K562 (cell line): Measurements from ENCODE around the gene SHB. TPM values are rescaled to one million over a fixed set of nuclear protein-coding genes. Genes with fewer than 3 reads are reported as not detected.

ENCODE experiments used
- ATAC-seq: fragments of 200-7000 bp; cut with Tn5 transposase; 3 replicates; pipeline ENCODE4 v1.9.1; 2020; ENCODE audit warnings: moderate library complexity
- BruUV-seq: library from RNA; stranded (reverse); fragments of 400-500 nt; replicated peaks from 2 replicates; lab custom pipeline; 2021; lab: Mats Ljungman, UMichigan
- CTCF ChIA-PET: fragments of 300-600 bp; formaldehyde crosslinking; extraction: SDS; loops from one replicate; lab custom pipeline; 2021; ENCODE audit warnings: low intra/inter-chr PET ratio; lab: Yijun Ruan, JAX
- POLR2A ChIA-PET: fragments of 300-600, 350-650 bp; sonication (Branson Sonifier 250); formaldehyde crosslinking; extraction: SDS; loops from one replicate; lab custom pipeline; 2021; ENCODE audit warnings: antibody characterized with exemption, inconsistent platforms; lab: Yijun Ruan, JAX
- DNase-seq, 4 experiments: peaks; one replicate each; pipeline versions ENCODE4 v3.0.0 to v3.0.0-alpha.2; 2011 to 2018; ENCODE audit warnings: low spot score in 3 of 4, mixed read lengths in 3 of 4; ENCODE audit errors: extremely low read depth in 1 of 4
- FAIRE-seq: peaks from 2 replicates; lab custom pipeline; 2011; peaks lifted over from hg19 to GRCh38; lab: Jason Lieb, UNC
- H2AFZ ChIP-seq: 2 replicates; pipeline ENCODE4 v1.6.0; 2011; ENCODE audit warnings: low read depth, low read length, control low read depth, inconsistent platforms
- H3K27ac ChIP-seq: fragments of 200-600 bp; 3 replicates; pipeline ENCODE4 v1.8.0; 2011; ENCODE audit warnings: low read depth, mild to moderate bottlenecking, control low read depth, inconsistent platforms, low read length, moderate library complexity, mixed read lengths; ENCODE audit errors: extremely low read depth
- H3K27me3 ChIP-seq, 2 experiments: fragments of 300-600 bp in 1 of 2; 2 replicates in 1 of 2; 3 replicates in 1 of 2; pipeline versions ENCODE4 v1.6.0 to v1.8.0; 2011; ENCODE audit warnings: inconsistent platforms in 2 of 2, low read length in 2 of 2, mild to moderate bottlenecking in 1 of 2, mixed read lengths in 1 of 2, moderate library complexity in 1 of 2; ENCODE audit not compliant: control insufficient read depth in 2 of 2, insufficient read depth in 2 of 2
- H3K36me3 ChIP-seq: fragments of 300-600 bp; 3 replicates; pipeline ENCODE4 v1.8.0; 2011; ENCODE audit warnings: mild to moderate bottlenecking, low read length, inconsistent platforms; ENCODE audit not compliant: control insufficient read depth, insufficient read depth
- H3K4me1 ChIP-seq, 2 experiments: fragments of 200-600 bp in 1 of 2; replicated peaks in 1 of 2; 2 replicates in 1 of 2; 3 replicates in 1 of 2; pipeline versions ENCODE4 v1.5.1 to v1.8.0; 2011; ENCODE audit warnings: inconsistent platforms in 2 of 2, low read length in 2 of 2, mild to moderate bottlenecking in 1 of 2, mixed read lengths in 1 of 2, moderate library complexity in 1 of 2; ENCODE audit not compliant: control insufficient read depth in 2 of 2, insufficient read depth in 2 of 2
- H3K4me2 ChIP-seq: 2 replicates; pipeline ENCODE4 v1.6.1; 2011; ENCODE audit warnings: low read length, control low read depth, inconsistent platforms, mixed read lengths; ENCODE audit not compliant: insufficient read depth
- H3K4me3 ChIP-seq: fragments of 200-600 bp; sonication (generic), shearing (Covaris generic); 2 replicates; pipeline ENCODE4 v1.5.1; 2016; ENCODE audit warnings: control low read depth, inconsistent platforms
- H3K79me2 ChIP-seq: fragments of 200-600 bp; 3 replicates; pipeline ENCODE4 v1.8.0; 2011; ENCODE audit warnings: low read length, inconsistent platforms; ENCODE audit not compliant: control insufficient read depth, insufficient read depth
- H3K9ac ChIP-seq, 2 experiments: 2 replicates each; pipeline versions ENCODE4 v1.6.0 to v1.6.1; 2011; ENCODE audit warnings: low read depth in 2 of 2, low read length in 2 of 2, control low read depth in 1 of 2, inconsistent platforms in 1 of 2, mild to moderate bottlenecking in 1 of 2, mixed read lengths in 1 of 2; ENCODE audit not compliant: insufficient read depth in 1 of 2
- H3K9me1 ChIP-seq: one replicate; pipeline ENCODE4 v1.6.0; 2011; ENCODE audit warnings: inconsistent platforms, mild to moderate bottlenecking, low read length, moderate library complexity; ENCODE audit not compliant: control insufficient read depth, insufficient read depth
- H3K9me3 ChIP-seq: replicated peaks from 2 replicates; pipeline ENCODE4 v1.5.1; 2011; ENCODE audit warnings: low read depth, low read length, inconsistent platforms; ENCODE audit not compliant: control insufficient read depth, insufficient read depth
- H4K20me1 ChIP-seq: replicated peaks from 2 replicates; pipeline ENCODE4 v1.6.1; 2011; ENCODE audit warnings: low read length, inconsistent platforms, mixed read lengths; ENCODE audit not compliant: control insufficient read depth, insufficient read depth
- CHD4 ChIP-seq: fragments of 200-600 bp; sonication (generic); IDR thresholded peaks from 3 replicates; pipeline ENCODE4 v1.6.1; 2012; ENCODE audit warnings: low read depth, mild to moderate bottlenecking, mixed read lengths, low read length, inconsistent platforms; ENCODE audit not compliant: insufficient read depth, insufficient replicate concordance, poor library complexity, severe bottlenecking
- CTBP1 ChIP-seq: fragments of 450-650 bp; IDR thresholded peaks from 2 replicates; pipeline ENCODE4 v1.6.1; 2016; ENCODE audit warnings: borderline replicate concordance
- NFYB ChIP-seq: IDR thresholded peaks from 2 replicates; pipeline ENCODE4 v1.6.1; 2011; ENCODE audit warnings: mild to moderate bottlenecking, moderate library complexity; ENCODE audit not compliant: insufficient read length; ENCODE audit errors: extremely low read depth
- RAD51 ChIP-seq: fragments of 450-650 bp; IDR thresholded peaks from 2 replicates; pipeline ENCODE4 v1.7.1; 2016; ENCODE audit warnings: low read depth, mild to moderate bottlenecking, borderline replicate concordance
- SPI1 ChIP-seq: IDR thresholded peaks from 2 replicates; pipeline ENCODE4 v1.6.1; 2011; ENCODE audit warnings: low read depth, low read length, control low read depth, borderline replicate concordance
- TBL1XR1 ChIP-seq, 2 experiments: IDR thresholded peaks; 2 replicates each; pipeline ENCODE4 v1.6.1; 2012; ENCODE audit warnings: improper control_type of control experiment in 2 of 2, low read length in 2 of 2, mild to moderate bottlenecking in 1 of 2
- WHSC1 ChIP-seq: IDR thresholded peaks from one replicate; pipeline ENCODE4 v1.6.1; 2012; ENCODE audit warnings: low read length, control low read depth, inconsistent platforms
- XRCC3 ChIP-seq: fragments of 450-650 bp; IDR thresholded peaks from 2 replicates; pipeline ENCODE4 v1.6.1; 2017; ENCODE audit warnings: mild to moderate bottlenecking, moderate library complexity
- WGBS: fragments of 100-300 bp; shearing (Covaris generic); methylation state at CpG from one replicate; pipeline ENCODE4 v1.1.6; 2016; ENCODE audit warnings: low coverage, mixed read lengths; ENCODE audit not compliant: insufficient coverage; ENCODE audit errors: missing lambda C conversion rate; 5-methylcytosine and 5-hydroxymethylcytosine counted together
- in situ Hi-C: fragments of 300-500 bp; cut with MboI; formaldehyde crosslinking; loops from 4 replicates; pipeline ENCODE4 v1.15.0; 2018; ENCODE audit warnings: inconsistent platforms, mixed read lengths
- intact Hi-C: fragments of 100-400 bp; cut with micrococcal nuclease; formaldehyde crosslinking; loops from 2 replicates; pipeline ENCODE4 v1.14.2; 2022
- polyA plus RNA-seq, 8 experiments: library from polyadenylated mRNA; depleted of rRNA in 4 of 8; stranded (reverse) in 5 of 8; unstranded in 3 of 8; fragments of >200 nt; fragmentation: Nextera tagmentation in 2 of 8; fragmentation: Illumina TruSeq in 1 of 8; extraction: Ambion mirVana in 2 of 8; extraction: Trizol in 1 of 8; gene quantifications; 2 replicates each; pipeline versions ENCODE4 v1.2.1 to v1.2.3, GENCODE V29; 2011 to 2014; ENCODE audit warnings: inconsistent platforms in 1 of 8, missing spikeins in 1 of 8
- total RNA-seq, 7 experiments: library from RNA; depleted of rRNA in 6 of 7; stranded (reverse); fragments of >200 nt in 6 of 7; fragmentation: Illumina TruSeq in 2 of 7; extraction: Trizol in 2 of 7; gene quantifications; 2 replicates each; pipeline versions ENCODE4 v1.2.1 to v1.2.3, GENCODE V29; 2011 to 2021; ENCODE audit warnings: low replicate concordance in 1 of 7

SHB gene
- total and polyA plus RNA-seq, 9 of the 15 experiments (the other 6 are each of a cell fraction or from before 2014, with no cell fraction given) = 0.78 to 16.0 (median 5.3) TPM

GRCh38 chr9:38041564-38042243, 27.3 kb downstream of the SHB start:
- H3K79me2 ChIP-seq = peaks cover 58% of the 10 kb centered on the region
- TF ChIP-seq NFYB (no peak), SPI1 (no peak), CTBP1 (no peak), XRCC3 (no peak), CHD4 (no peak), TBL1XR1 (IDR thresholded peaks at IDR 0.05; ENCODE audit: low read length in 2 of 2) (no peak), RAD51 (no peak), WHSC1 (no peak)
- TF ChIP-seq, all 486 proteins: peak for 0
- ATAC-seq (no peak), DNase-seq (no peak), FAIRE-seq (no peak)
- Histone ChIP-seq H3K27me3 (no peaks in the 10 kb centered on the region), H3K4me1 (peaks cover 57 to 65% of the 10 kb centered on the region in 2 experiments), H3K27ac (no peak overlapping the region), H3K9me1 (no peaks in the 10 kb centered on the region), H2AFZ (no peak overlapping the region), H3K9ac (no peak overlapping the region), H3K4me3 (no peak overlapping the region), H3K36me3 (no peaks in the 10 kb centered on the region), H3K9me3 (no peaks in the 10 kb centered on the region), H4K20me1 (no peaks in the 10 kb centered on the region), H3K4me2 (no peak overlapping the region)
- BruUV-seq = no TSS peak
- ChIA-PET POLR2A (interaction anchor here (0.6 to 1.8 kb wide), 6 partner anchors 12 to 840 kb away, joined by 3 to 7 read pairs (median 3); no protein-coding TSS in a partner anchor), CTCF (no interaction called here)
- in situ Hi-C loops = no loop called here
- intact Hi-C loops = no loop called here
- WGBS = 87% methylated on average over 21 of the region's 21 CpGs
